ENCODE results near the gene BCHE. TPM values are rescaled to one million over a fixed set of nuclear protein-coding genes. Genes with fewer than 3 reads are reported as not detected.

BCHE gene
- total RNA-seq, 1 donor from 2014 or later, result 7.1 TPM

GRCh38 chr3:165770781-165771180 lies 66.4 kb downstream of the BCHE start:
- no peak overlapping the region for H3K4me3 Mint-ChIP-seq
- H3K4me1 Mint-ChIP-seq (ENCODE audit: unreplicated experiment), result peaks cover 4% of the 10 kb centered on the region
- H3K27ac Mint-ChIP-seq, result no peak overlapping the region
- no peaks in the 10 kb centered on the region for H3K27me3 Mint-ChIP-seq
- no peaks in the 10 kb centered on the region for H3K36me3 Mint-ChIP-seq
- no peaks in the 10 kb centered on the region for H3K9me3 Mint-ChIP-seq
- DNase-seq (ENCODE audit: extremely low spot score, unreplicated experiment), result no peak
- no peak for TF ChIP-seq CTCF (conservative IDR thresholded peaks at IDR 0.05)

GRCh38 chr3:165768680-165769079 lies 68.5 kb downstream of the BCHE start:
- peaks cover 4% of the 10 kb centered on the region for H3K4me1 Mint-ChIP-seq (ENCODE audit: unreplicated experiment)
- no peak overlapping the region for H3K4me3 Mint-ChIP-seq
- H3K27ac Mint-ChIP-seq, result no peak overlapping the region
- no peak for TF ChIP-seq CTCF (conservative IDR thresholded peaks at IDR 0.05)
- no peaks in the 10 kb centered on the region for H3K36me3 Mint-ChIP-seq
- no peaks in the 10 kb centered on the region for H3K27me3 Mint-ChIP-seq
- no peak for DNase-seq (ENCODE audit: extremely low spot score, unreplicated experiment)
- H3K9me3 Mint-ChIP-seq, result no peaks in the 10 kb centered on the region

- H3K36me3 Mint-ChIP-seq, result no peaks in the 10 kb centered on the region
- no peak overlapping the region for H3K27ac Mint-ChIP-seq
These were observed 78.2 kb downstream of the BCHE start for GRCh38 chr3:165759041-165759440.

GRCh38 chr3:165755571-165755970 lies 81.7 kb downstream of the BCHE start:
- no peak overlapping the region for H3K4me3 Mint-ChIP-seq
- H3K36me3 Mint-ChIP-seq, result no peaks in the 10 kb centered on the region
- no peak for DNase-seq (ENCODE audit: extremely low spot score, unreplicated experiment)
- TF ChIP-seq CTCF (conservative IDR thresholded peaks at IDR 0.05), result no peak
- no peaks in the 10 kb centered on the region for H3K4me1 Mint-ChIP-seq (ENCODE audit: unreplicated experiment)
- no peaks in the 10 kb centered on the region for H3K27me3 Mint-ChIP-seq
- no peaks in the 10 kb centered on the region for H3K9me3 Mint-ChIP-seq
- peak overlapping the region; percentile 72 for H3K27ac Mint-ChIP-seq

More at GRCh38 chr3:165759041-165759440, 78.2 kb downstream of the BCHE start:
- no peaks in the 10 kb centered on the region for H3K9me3 Mint-ChIP-seq
- no peak overlapping the region for H3K4me3 Mint-ChIP-seq
- TF ChIP-seq CTCF (conservative IDR thresholded peaks at IDR 0.05), result no peak
- no peaks in the 10 kb centered on the region for H3K27me3 Mint-ChIP-seq
- no peaks in the 10 kb centered on the region for H3K4me1 Mint-ChIP-seq (ENCODE audit: unreplicated experiment)
- DNase-seq (ENCODE audit: extremely low spot score, unreplicated experiment), result no peak

- Mint-ChIP-seq H3K4me1 (ENCODE audit: unreplicated experiment) (no peaks in the 10 kb centered on the region), H3K27me3 (no peaks in the 10 kb centered on the region), H3K36me3 (no peaks in the 10 kb centered on the region), H3K4me3 (no peak overlapping the region), H3K9me3 (no peaks in the 10 kb centered on the region), H3K27ac (no peak overlapping the region)
- no peak for DNase-seq (ENCODE audit: extremely low spot score, unreplicated experiment)
- no peak for TF ChIP-seq CTCF (conservative IDR thresholded peaks at IDR 0.05)
These were observed 82.8 kb downstream of the BCHE start for GRCh38 chr3:165754219-165755007.

Data from type B pancreatic cell (in vitro differentiated cells).